ENCODE data around the gene PHC1.
A peak's percentile ranks its signal among the peaks of the same experiment; 100 is the strongest.
"Not testable (repeated sequence)": the region's sequence is repeated elsewhere in the genome, so short reads cannot be mapped to it uniquely, and the experiment has no call there.

The PHC1 gene

GRCh38 chr12:8922544-8922943 is 8.2 kb downstream of the PHC1 start:
- Mint-ChIP-seq H3K27me3 (no peaks in the 10 kb centered on the region), H3K4me1 (ENCODE audit: low read depth) (no peaks in the 10 kb centered on the region), H3K9me3 (no peaks in the 10 kb centered on the region), H3K4me3 (no peak overlapping the region), H3K27ac (no peak overlapping the region), H3K36me3 (ENCODE audit: low read depth) (peaks cover 30% of the 10 kb centered on the region)
- no peak for DNase-seq

GRCh38 chr12:8930655-8931323 is 16.5 kb downstream of the PHC1 start:
- not testable (repeated sequence) for H3K27me3 Mint-ChIP-seq; H3K9me3 Mint-ChIP-seq; H3K27ac Mint-ChIP-seq; H3K4me1 Mint-ChIP-seq (ENCODE audit: low read depth); DNase-seq; H3K4me3 Mint-ChIP-seq
- H3K36me3 Mint-ChIP-seq (ENCODE audit: low read depth): peaks cover 38% of the 10 kb centered on the region

- H3K4me3 Mint-ChIP-seq; H3K4me1 Mint-ChIP-seq (ENCODE audit: low read depth); H3K27ac Mint-ChIP-seq; H3K27me3 Mint-ChIP-seq; DNase-seq; H3K9me3 Mint-ChIP-seq: not testable (repeated sequence)
- H3K36me3 Mint-ChIP-seq (ENCODE audit: low read depth): peaks cover 49% of the 10 kb centered on the region
These were observed 18.2 kb downstream of the PHC1 start for GRCh38 chr12:8932464-8932863.

GRCh38 chr12:8934080-8934479 is 19.8 kb downstream of the PHC1 start:
- H3K4me3 Mint-ChIP-seq; H3K27me3 Mint-ChIP-seq; H3K4me1 Mint-ChIP-seq (ENCODE audit: low read depth); DNase-seq; H3K9me3 Mint-ChIP-seq: not testable (repeated sequence)
- Mint-ChIP-seq H3K27ac (peak overlapping the region; percentile 7), H3K36me3 (ENCODE audit: low read depth) (peaks cover 65% of the 10 kb centered on the region)

- DNase-seq: no peak
- Mint-ChIP-seq H3K27me3 (no peaks in the 10 kb centered on the region), H3K9me3 (no peaks in the 10 kb centered on the region), H3K4me1 (ENCODE audit: low read depth) (no peaks in the 10 kb centered on the region), H3K27ac (no peak overlapping the region), H3K4me3 (no peak overlapping the region), H3K36me3 (ENCODE audit: low read depth) (peaks cover 67% of the 10 kb centered on the region)
These were observed 22.4 kb downstream of the PHC1 start for GRCh38 chr12:8936735-8937134.

GRCh38 chr12:8937842-8938442 is 23.6 kb downstream of the PHC1 start:
- not testable (repeated sequence) for DNase-seq; H3K4me1 Mint-ChIP-seq (ENCODE audit: low read depth); H3K9me3 Mint-ChIP-seq; H3K27me3 Mint-ChIP-seq; H3K27ac Mint-ChIP-seq; H3K4me3 Mint-ChIP-seq
- peaks cover 72% of the 10 kb centered on the region for H3K36me3 Mint-ChIP-seq (ENCODE audit: low read depth)

GRCh38 chr12:8941691-8942478 is 27.6 kb downstream of the PHC1 start:
- Mint-ChIP-seq H3K4me3 (no peak overlapping the region), H3K9me3 (no peaks in the 10 kb centered on the region), H3K36me3 (ENCODE audit: low read depth) (peaks cover 85% of the 10 kb centered on the region), H3K27ac (peak overlapping the region; percentile 85), H3K27me3 (no peaks in the 10 kb centered on the region), H3K4me1 (ENCODE audit: low read depth) (peaks cover 19% of the 10 kb centered on the region)
- no peak for DNase-seq

- H3K36me3 Mint-ChIP-seq (ENCODE audit: low read depth): peaks cover 77% of the 10 kb centered on the region
These were observed 29.4 kb downstream of the PHC1 start for GRCh38 chr12:8943565-8944186.

GRCh38 chr12:8946733-8947132 is 32.4 kb downstream of the PHC1 start:
- H3K4me1 Mint-ChIP-seq (ENCODE audit: low read depth): peaks cover 41% of the 10 kb centered on the region
- peak overlapping the region; percentile 88 for H3K27ac Mint-ChIP-seq
- H3K4me3 Mint-ChIP-seq: peak overlapping the region; percentile 100
- no peaks in the 10 kb centered on the region for H3K27me3 Mint-ChIP-seq
- no peaks in the 10 kb centered on the region for H3K9me3 Mint-ChIP-seq
- DNase-seq: no peak
- peaks cover 76% of the 10 kb centered on the region for H3K36me3 Mint-ChIP-seq (ENCODE audit: low read depth)

More at GRCh38 chr12:8943565-8944186, 29.4 kb downstream of the PHC1 start:
- H3K4me1 Mint-ChIP-seq (ENCODE audit: low read depth): peaks cover 34% of the 10 kb centered on the region
- DNase-seq: no peak
- peak overlapping the region; percentile 76 for H3K27ac Mint-ChIP-seq
- no peaks in the 10 kb centered on the region for H3K27me3 Mint-ChIP-seq
- H3K9me3 Mint-ChIP-seq: no peaks in the 10 kb centered on the region
- H3K4me3 Mint-ChIP-seq: no peak overlapping the region

- peak overlapping the region; percentile 88 for H3K27ac Mint-ChIP-seq
- DNase-seq: no peak
- peaks cover 51% of the 10 kb centered on the region for H3K4me1 Mint-ChIP-seq (ENCODE audit: low read depth)
- H3K36me3 Mint-ChIP-seq (ENCODE audit: low read depth): peaks cover 69% of the 10 kb centered on the region
- H3K4me3 Mint-ChIP-seq: peak overlapping the region; percentile 100
- H3K9me3 Mint-ChIP-seq: peaks cover 3% of the 10 kb centered on the region
- no peaks in the 10 kb centered on the region for H3K27me3 Mint-ChIP-seq
These were observed 33.4 kb downstream of the PHC1 start for GRCh38 chr12:8947737-8948136.

- peak overlapping the region; percentile 100 for H3K4me3 Mint-ChIP-seq
- no peaks in the 10 kb centered on the region for H3K27me3 Mint-ChIP-seq
- H3K27ac Mint-ChIP-seq: peak overlapping the region; percentile 92
- peaks cover 7% of the 10 kb centered on the region for H3K9me3 Mint-ChIP-seq
- H3K36me3 Mint-ChIP-seq (ENCODE audit: low read depth): peaks cover 65% of the 10 kb centered on the region
- DNase-seq: peak; percentile 41
- peaks cover 58% of the 10 kb centered on the region for H3K4me1 Mint-ChIP-seq (ENCODE audit: low read depth)
These were observed 34.5 kb downstream of the PHC1 start for GRCh38 chr12:8948701-8949341.

GRCh38 chr12:8949342-8950220 is 35.3 kb downstream of the PHC1 start, which contains the start of gene M6PR:
TSS of gene M6PR (minus strand) at chr12:8949645. CDS start at chr12:8946404, 3,241 bp downstream.
- Mint-ChIP-seq H3K36me3 (ENCODE audit: low read depth) (peaks cover 64% of the 10 kb centered on the region), H3K27me3 (no peaks in the 10 kb centered on the region), H3K4me1 (ENCODE audit: low read depth) (peaks cover 66% of the 10 kb centered on the region), H3K9me3 (peaks cover 7% of the 10 kb centered on the region), H3K27ac (peak within 1 kb of the TSS; percentile 92), H3K4me3 (peak within 1 kb of the TSS; percentile 100)
- peak; percentile 96 for DNase-seq

- peak overlapping the region; percentile 100 for H3K4me3 Mint-ChIP-seq
- H3K36me3 Mint-ChIP-seq (ENCODE audit: low read depth): peaks cover 60% of the 10 kb centered on the region
- H3K9me3 Mint-ChIP-seq: peaks cover 7% of the 10 kb centered on the region
- H3K27me3 Mint-ChIP-seq: no peaks in the 10 kb centered on the region
- peaks cover 67% of the 10 kb centered on the region for H3K4me1 Mint-ChIP-seq (ENCODE audit: low read depth)
- DNase-seq: no peak
- H3K27ac Mint-ChIP-seq: peak overlapping the region; percentile 92
These were observed 35.9 kb downstream of the PHC1 start for GRCh38 chr12:8950221-8950527.

All from activated T-cell treated with anti-CD3 and anti-CD28 coated beads, Interleukin-2, amount 50 U/mL, for 24 hours (primary cell).